GM18520 (cell line): ENCODE results near the gene SEMA3A.
"Not testable (repeated sequence)": the region's sequence is repeated elsewhere in the genome, so short reads cannot be mapped to it uniquely, and the experiment has no call there.

Source experiments
- ATAC-seq: cut with Tn5 transposase; IDR thresholded peaks from one replicate; pipeline ENCODE4 v1.9.1; 2021; ENCODE audit not compliant: unreplicated experiment

SEMA3A gene

DNA sequence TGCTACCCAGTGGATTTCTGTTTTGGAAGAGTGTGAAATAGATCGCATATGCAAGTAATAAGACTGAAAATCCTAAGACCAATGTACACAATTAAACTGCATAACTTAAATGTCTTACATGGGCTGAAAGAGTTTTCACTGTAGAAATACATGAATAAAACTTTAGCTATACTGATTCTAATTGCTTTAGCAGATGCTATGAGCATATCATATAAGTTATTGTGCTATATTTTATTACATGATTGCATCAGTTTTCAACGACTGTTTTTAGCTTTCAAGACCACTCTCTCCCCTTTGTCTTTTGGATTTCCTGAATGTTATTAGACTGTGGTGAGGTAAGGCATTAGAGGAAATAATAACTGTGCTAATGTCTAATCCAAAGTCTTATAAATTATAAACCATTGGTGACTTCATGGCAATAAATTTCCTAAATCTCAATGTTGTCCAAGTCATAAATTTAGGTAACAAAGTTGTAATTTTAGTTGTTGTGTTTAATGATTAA lies 124.5 kb downstream of the SEMA3A start:
- ATAC-seq = no peak

DNA sequence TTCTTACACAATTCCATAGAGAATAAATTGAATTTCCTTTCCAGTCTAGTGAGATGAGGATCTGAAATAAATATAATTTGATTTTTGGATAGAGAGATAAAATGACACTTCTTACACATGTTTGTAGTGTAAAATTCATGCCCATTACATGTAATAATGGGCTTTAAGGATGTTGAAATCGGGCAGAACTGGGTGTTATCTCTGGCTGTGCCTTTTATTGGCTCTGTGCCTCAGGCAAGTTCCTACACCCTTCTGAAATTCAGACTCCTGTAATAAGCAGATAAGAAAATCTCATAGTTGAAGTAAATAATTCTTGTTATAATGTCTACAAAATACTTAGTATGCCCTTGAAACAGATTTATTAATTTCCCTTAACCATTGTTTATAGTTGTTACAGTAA lies 125.6 kb downstream of the SEMA3A start:
- ATAC-seq = no peak

DNA sequence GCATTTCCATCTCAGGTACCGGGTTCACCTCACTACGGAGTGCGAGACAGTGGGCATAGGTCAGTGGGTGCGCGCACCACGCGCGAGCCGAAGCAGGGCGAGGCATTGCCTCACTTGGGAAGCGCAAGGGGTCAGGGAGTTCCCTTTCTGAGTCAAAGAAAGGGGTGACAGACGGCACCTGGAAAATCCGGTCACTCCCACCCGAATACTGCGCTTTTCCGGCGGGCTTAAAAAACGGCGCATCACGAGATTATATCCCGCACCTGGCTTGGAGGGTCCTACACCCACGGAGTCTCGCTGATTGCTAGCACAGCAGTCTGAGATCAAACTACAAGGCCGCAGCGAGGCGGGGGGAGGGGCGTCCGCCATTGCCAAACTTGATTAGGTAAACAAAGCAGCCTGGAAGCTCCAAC lies 132.1 kb downstream of the SEMA3A start:
- not testable (repeated sequence) for ATAC-seq

DNA sequence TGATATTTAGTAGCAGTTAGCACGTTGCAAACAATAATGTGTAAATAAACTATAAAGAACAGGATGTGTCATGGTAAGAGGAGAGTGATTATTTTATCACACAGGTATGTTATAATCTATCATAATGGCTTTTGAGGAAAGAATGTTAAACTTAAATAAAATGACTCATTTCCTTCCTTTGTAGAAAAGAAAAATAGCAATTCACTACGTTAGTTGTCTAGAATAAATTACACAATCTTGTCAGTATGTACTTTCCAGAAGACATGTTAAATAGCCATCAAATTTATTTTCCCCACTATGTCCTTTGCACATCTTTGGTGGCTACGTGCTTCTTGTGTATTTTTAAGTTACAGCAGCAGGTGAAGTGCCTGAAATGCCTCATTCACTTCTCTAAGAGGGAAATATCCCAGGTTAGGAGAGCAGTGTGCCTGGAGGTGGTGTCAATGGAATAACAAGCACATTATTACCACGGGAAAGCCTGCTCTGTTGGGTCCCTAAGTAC lies 133.8 kb downstream of the SEMA3A start:
- ATAC-seq = no peak

DNA sequence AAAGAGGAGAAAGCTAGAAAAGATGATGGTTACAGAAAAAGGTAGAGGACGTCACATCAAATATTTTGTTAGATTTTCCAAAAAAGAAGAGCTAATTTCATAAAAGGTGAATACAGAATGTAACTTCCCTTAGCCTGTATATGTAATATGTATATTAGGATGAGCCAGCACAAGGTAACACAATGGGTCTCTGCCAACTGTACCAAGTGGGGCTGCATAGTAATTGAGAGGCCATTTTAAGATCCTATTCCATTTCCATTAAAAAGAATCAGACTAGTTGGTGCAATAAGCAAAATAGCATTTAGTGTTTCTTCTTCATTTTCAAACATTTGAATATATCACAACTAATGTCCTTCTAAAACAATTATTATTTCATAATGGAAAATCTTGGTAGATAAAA lies 134.6 kb downstream of the SEMA3A start:
- ATAC-seq = no peak

DNA sequence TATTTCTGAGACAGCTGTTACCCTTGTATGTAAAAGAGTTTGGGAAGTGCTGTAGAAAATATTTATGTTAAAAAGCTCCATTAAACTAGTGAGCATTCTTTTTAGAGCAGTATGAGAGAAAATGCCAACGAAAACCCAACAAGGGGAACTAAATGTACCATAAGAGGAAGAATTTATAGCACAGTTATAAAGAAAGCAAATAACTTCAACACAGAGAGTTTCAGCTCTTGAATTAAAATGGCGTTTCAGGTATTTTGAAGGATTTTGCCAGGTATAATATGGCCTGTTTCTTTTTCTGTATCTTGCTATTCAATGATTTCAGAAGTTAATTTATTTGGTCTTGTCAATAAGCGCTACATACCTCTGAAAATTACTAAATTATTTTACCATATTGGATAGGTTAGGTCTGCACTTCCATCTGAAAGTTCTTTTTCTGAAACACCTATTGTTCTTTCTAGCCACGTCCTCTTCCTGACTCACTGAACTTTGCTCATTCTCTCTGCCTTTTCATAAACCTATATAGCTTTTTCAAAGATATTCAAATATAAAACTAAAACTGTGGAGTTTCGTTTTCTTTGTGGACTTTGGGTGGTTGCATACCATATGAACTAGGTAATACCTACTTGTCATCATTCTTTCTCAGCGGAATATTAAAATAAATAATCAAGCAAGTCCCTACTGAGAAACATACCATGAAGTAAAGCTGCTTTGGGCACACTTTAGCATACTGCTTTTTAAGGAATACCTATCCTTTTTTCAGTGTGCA lies 136.1 kb downstream of the SEMA3A start:
- ATAC-seq = no peak

DNA sequence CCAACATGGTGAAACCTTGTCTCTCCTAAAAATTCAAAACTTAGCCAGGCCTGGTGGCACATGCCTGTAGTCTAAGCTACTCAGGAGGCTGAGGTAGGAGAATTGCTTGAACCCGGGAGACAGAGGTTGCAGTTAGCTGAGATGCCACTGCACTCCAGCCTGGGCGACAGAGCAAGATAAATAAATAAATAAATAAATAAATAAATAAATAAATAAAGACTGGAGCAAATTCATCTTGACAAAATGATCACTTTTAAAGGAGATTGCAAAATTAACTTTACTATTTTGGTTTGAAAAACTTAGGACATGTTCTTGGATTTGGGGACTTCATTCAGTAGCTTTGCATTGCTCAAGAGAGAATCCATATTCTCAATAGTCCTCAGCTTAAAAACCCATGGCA lies 137.0 kb downstream of the SEMA3A start:
- no peak for ATAC-seq

DNA sequence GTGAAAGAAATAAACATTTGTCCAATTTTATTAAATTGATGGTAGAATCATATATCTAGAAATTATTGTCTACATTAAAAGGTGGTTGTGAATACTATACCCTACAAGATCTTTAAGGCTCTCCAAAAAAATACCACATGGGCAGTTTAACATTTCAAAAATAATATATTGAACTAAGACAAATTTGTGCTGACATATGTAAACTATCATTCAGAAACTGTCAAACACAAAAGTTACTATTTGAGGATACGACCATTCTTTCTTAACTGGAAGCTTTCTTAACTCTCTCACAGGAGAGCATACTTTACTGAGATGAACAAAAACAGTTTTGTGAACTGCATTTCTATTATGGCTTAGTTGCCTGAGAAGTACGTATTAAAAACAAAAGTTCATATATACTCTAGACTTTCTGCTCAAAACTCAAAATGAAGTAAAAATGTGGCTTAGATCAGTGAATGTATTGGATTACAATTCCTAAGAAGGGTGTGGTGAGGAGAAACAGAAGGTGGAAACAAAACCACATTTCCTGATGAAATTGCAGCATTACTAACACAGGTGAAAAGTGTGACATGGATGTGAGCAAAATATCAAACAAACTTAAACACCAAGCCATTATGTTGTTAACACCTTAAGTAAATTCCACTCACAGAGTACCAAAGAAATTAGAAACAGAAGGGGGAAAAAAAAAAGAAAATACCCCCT lies 138.5 kb downstream of the SEMA3A start:
- no peak for ATAC-seq

DNA sequence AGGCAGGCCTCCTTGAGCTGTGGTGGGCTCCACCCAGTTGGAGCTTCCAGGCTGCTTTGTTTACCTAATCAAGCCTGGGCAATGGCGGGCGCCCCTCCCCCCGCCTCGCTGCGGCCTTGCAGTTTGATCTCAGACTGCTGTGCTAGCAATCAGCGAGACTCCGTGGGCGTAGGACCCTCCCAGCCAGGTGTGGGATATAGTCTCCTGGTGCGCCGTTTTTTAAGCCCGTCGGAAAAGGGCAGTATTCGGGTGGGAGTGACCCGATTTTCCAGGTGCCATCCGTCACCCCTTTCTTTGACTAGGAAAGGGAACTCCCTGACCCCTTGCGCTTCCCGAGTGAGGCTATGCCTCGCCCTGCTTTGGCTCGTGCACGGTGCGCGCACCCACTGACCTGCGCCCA lies 139.4 kb downstream of the SEMA3A start:
- ATAC-seq = not testable (repeated sequence)

DNA sequence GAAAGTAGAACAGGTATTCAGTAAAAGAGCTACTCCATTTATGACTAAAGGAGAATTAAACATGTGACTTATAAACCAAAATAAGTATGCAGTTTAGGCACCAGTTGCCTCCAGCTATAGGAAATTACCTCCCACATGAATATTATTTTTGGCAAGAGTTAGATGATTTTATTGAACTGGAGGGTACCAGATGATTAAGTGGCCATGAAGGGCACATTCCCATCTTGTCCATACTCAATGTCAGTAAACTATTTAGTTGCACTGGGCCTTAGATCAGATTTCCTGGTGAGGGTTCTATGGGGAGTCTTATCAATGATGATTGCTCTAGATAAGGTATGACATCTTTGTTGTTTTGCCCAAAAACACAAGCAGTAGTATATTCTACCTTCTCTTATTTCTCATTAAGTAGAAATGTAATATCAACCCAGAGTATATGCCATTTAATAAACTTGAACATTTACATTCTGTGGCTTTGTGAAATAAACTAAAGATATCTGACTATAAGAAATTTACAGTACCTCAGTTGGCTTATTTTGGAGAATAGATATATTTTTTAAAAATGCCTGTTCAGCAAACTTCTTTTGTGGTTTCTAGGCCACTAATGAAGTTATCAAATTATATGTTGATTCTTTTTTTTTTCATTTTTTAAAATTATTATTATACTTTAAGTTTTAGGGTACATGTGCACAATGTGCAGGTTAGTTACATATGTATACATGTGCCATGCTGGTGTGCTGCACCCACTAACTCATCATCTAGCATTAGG lies 145.3 kb downstream of the SEMA3A start:
- ATAC-seq = no peak

DNA sequence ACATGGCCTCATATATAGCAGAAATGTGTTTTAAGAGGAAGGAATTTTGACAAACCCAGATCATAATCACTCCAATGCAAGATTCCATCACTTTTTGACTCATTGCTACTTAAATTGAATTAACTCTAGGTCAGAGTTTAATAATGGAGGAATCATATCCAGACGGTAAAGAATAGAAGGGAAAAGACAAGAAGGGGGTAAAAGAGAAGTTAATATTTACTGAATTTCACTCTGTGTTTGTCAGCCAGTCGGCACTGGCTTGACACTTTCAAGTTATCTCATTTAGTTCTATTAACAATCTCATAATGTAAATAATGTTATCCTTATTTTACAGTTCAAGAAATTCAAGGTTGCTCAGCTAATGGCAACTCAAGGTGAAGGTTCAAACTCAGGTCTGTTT lies 147.5 kb downstream of the SEMA3A start:
- ATAC-seq = no peak

DNA sequence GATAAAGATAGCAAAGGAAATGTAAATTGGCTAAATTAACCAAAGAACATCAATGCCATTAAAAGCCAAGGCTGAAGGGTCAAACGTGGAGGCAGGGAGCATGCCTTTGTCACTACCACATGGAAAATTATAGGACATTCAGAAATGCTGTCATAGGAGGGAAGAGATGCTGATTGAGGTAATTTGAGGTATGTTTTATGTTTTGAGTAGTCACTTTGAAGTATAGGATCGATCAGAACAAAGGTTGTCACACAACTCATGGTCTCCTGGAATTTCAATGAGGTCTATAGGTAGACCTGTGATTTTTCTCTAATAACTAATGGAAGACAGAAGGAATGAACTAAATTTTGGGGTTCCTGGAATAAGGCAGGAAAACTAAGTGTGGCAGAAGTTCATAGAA lies 149.8 kb downstream of the SEMA3A start:
- ATAC-seq = no peak

DNA sequence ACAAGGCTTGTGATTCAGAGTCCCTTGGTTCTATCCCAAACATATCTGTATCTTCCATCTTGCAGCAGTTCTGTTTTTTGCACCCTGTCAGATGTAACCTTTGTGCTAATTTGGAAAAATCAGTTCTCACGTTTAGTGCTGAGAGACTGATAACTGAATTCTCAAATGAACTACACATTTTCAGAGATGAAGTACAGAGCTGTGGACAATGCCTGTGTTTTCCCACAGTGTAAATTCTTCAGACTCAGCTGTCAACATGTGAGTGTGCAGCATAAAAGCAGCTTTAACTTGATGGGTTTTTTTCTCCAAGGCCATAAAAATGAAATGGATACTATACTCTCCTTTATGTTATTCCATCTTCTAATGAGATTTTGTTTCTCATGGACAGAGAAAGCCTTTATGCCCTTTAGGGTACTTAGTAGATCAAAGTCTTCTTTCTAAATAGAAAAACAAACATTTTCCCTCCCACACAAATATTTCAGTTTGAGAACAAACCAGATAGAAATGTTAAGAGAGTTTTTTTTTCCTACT lies 150.9 kb downstream of the SEMA3A start:
- ATAC-seq = no peak

DNA sequence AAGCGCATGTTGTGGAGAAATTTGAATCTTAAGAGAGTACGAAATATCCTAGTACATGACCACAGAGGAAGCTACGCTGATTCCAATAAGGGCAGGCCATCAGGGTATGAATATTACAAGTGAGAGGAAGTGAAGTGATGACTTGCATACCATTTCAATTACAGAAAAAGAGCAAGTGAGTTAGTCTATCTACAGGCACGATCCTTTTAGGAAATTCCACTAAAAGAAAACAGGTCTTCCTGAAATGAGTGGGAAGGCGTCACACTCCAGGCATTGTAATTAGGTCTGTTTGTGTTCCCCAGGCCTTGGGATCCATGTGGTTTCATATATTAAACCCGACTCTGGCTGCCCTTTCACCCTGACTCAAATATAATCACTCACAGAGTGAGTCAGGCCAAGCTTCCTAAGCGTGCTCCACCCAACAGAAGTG lies 152.5 kb downstream of the SEMA3A start:
- ATAC-seq = no peak

DNA sequence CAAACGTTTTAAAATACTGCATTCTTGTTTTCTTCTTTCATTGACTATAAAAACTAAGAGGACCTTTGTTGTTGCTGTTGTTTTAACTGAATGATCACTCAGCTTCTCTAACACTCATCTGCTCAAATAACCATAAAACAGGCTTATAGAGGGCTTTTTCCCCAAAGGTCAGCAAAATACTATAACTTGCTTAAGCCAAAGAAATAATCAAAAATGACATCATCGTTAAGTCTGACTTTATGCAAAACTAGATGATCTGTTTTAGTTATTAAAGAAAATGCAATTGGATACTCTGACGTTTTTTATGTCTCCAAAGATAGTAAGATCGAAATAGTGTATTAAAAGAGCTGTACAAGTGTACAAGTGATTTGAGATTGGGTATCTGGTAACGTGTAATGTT lies 152.9 kb downstream of the SEMA3A start:
- ATAC-seq = no peak

DNA sequence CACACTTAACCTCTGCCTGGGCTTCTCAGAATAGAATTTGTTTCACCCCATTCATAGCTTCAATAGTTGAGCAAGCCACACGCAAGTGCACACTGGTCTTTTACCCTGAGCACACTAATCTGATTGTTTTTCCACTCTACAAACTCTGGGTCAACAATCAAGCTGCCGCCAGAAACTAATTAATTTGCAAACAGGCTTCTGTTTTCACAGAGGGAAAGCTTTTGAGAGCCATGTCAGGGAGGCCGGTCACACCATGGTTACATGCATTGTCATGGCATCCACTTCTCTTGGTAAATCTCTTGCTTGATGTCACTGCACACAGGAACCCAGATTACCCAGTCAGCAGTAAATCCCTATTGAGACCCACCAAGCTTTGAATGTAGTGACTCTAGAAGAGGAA lies 154.2 kb downstream of the SEMA3A start:
- ATAC-seq = no peak

DNA sequence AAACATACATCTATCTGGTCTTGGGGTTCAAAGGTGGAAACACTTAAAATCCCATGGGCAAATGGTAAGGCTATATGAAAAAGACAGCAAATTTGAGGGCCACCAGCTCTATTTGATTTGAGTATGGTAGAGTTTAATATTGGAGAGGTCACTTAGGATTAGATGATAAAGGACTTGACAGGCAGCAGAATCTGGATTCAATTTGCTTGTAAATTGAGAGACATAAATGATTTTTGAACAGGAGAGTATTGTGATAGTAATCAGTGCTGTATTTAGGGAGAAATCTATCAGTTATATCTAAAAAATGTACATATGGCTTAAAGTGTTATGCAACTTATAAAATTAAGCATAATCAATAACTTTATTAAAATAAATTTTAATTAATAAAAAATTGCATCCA lies 155.2 kb downstream of the SEMA3A start:
- no peak for ATAC-seq

DNA sequence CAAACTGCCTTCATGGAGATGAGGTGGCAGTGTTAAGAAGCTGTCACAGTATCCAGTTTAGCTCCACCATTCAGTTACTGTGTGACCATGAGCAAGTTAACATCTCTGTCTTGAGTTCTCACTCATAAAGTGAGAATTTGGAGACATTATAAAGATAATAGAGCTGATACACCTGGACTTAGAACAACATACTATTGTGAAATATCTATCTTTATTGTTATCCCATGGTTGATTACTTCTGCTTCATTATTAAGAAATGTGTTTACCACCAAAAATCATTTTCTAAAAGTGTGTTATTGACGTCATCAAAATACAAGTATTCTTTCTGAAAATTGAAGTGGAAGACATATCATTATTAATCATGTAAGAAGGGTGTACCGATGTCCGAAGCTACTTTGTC lies 166.9 kb downstream of the SEMA3A start:
- no peak for ATAC-seq

DNA sequence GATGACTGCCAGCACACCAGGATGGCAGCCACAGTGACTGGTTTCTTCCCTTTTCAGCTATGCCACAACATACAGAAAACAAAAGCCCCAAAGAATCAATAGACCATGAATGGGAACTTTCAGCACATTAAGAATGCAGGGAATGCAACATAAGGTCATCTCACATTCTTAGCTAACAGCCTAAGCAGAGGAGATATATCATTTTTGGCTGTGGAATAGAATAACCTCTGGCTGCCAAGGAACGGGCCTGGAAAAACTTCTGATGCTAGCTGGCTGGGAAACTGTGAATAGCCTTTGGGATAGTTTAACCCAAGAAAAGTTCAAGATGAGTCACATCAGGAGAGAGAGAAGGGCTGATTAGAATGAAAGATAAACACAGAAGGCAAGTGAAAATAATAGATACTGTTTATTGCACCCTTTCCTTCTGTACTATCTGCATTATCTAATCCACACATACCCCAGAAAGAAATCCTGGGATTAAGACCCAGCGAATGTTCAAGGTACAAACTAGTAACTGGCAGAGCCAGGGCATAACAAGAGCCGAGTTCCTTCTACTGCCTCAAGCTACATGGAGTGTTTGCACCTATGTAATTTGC lies 169.2 kb downstream of the SEMA3A start:
- no peak for ATAC-seq

DNA sequence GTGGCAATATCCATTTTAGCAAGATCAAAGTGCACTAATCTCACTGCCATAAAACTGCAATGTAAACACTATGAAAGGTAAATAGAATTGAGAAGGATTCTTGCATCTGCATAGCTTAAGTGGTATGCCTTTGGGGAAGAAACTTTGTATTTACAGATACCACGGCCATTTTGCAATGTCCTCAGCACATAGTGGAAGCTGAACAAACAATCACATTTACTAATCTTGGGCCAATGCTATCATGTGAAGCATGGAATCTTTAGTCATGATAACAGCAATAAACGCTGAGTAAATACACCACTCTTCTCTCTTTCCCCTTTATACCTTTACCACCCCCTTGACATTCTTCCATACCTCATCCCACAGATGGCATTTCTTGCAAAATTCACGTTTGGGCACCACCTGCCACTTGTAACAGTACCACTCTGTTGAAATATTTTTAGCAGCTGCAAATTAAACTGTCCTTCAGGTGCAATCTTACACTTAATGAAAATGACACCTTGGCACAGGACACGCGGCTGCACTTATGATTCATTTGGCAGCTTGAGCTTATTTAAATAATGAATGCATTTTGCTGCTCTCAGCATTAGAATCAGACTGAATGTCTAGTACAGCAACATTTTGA lies 171.8 kb downstream of the SEMA3A start:
- ATAC-seq = no peak
